HCT116 (cell line): ENCODE data around the gene MRPL45. TPM values are rescaled to one million over a fixed set of nuclear protein-coding genes. Genes with fewer than 3 reads are reported as not detected.
"Not testable (repeated sequence)": the region's sequence is repeated elsewhere in the genome, so short reads cannot be mapped to it uniquely, and the experiment has no call there.

ENCODE experiments used
- ATAC-seq: fragments of 200-7000 bp; cut with Tn5 transposase; 2 replicates; pipeline ENCODE4 v1.9.1; 2020; ENCODE audit warnings: mild to moderate bottlenecking, moderate library complexity
- BruUV-seq: library from RNA; stranded (reverse); fragments of 400-500 nt; replicated peaks from 2 replicates; lab custom pipeline; 2021; lab: Mats Ljungman, UMichigan
- CTCF ChIA-PET: fragments of 300-600 bp; sonication (Branson Sonifier 250); formaldehyde crosslinking; loops from one replicate; lab custom pipeline; 2021; ENCODE audit warnings: antibody characterized with exemption; lab: Charles Lee
- POLR2A ChIA-PET: fragments of 300-600, 350-600 bp; sonication (Branson Sonifier 250); formaldehyde crosslinking; loops from one replicate; lab custom pipeline; 2021; ENCODE audit warnings: antibody characterized with exemption; lab: Charles Lee
- RAD21 ChIA-PET, 2 experiments: fragments of 300-600 bp; sonication (Branson Sonifier 250); formaldehyde crosslinking; loops; one replicate each; lab custom pipeline; 2023; ENCODE audit warnings: low total read pairs in 2 of 2; ENCODE audit not compliant: uncharacterized antibody in 2 of 2, unreplicated experiment in 2 of 2, low non-redundant PET in 1 of 2; lab: Charles Lee
- DNase-seq: peaks from one replicate; pipeline ENCODE4 v3.0.0-alpha.2; 2010; ENCODE audit warnings: low read depth, low spot score
- H2AFZ ChIP-seq: fragments of 200-600 bp; shearing (Covaris generic), sonication (generic); 2 replicates; pipeline ENCODE4 v1.6.1; 2017; ENCODE audit warnings: low read depth, mixed run types, mixed read lengths, antibody characterized with exemption, low read length; ENCODE audit not compliant: poor library complexity, severe bottlenecking
- H3K27ac ChIP-seq: 2 replicates; pipeline ENCODE4 v1.5.1; 2012; ENCODE audit warnings: low read depth, low read length
- H3K27me3 ChIP-seq: fragments of 200-600 bp; sonication (generic); 2 replicates; pipeline ENCODE4 v1.6.1; 2016; ENCODE audit warnings: mixed run types, low read length, mixed read lengths; ENCODE audit not compliant: insufficient read depth
- H3K36me3 ChIP-seq, 2 experiments: fragments of 200-500 bp in 1 of 2; fragments of 200-600 bp in 1 of 2; sonication (Bioruptor generic) in 1 of 2; sonication (generic) in 1 of 2; 2 replicates each; pipeline versions ENCODE4 v1.5.1 to v1.6.1; 2014 to 2016; ENCODE audit warnings: low read length in 2 of 2, inconsistent platforms in 1 of 2, mixed read lengths in 1 of 2, mixed run types in 1 of 2; ENCODE audit not compliant: insufficient read depth in 2 of 2, control insufficient read depth in 1 of 2
- H3K4me1 ChIP-seq, 2 experiments: fragments of 200-600 bp in 1 of 2; sonication (generic) in 1 of 2; 2 replicates each; pipeline versions ENCODE4 v1.5.1 to v1.6.1; 2012 to 2017; ENCODE audit warnings: low read length in 2 of 2, inconsistent platforms in 1 of 2, mild to moderate bottlenecking in 1 of 2, mixed read lengths in 1 of 2, mixed run types in 1 of 2, moderate library complexity in 1 of 2; ENCODE audit not compliant: insufficient read depth in 2 of 2, control insufficient read depth in 1 of 2
- H3K4me2 ChIP-seq: fragments of 200-600 bp; sonication (generic); 2 replicates; pipeline ENCODE4 v1.6.1; 2017; ENCODE audit warnings: mixed run types, low read length, mixed read lengths
- H3K4me3 ChIP-seq, 2 experiments: fragments of 200-600 bp in 1 of 2; sonication (generic) in 1 of 2; replicated peaks in 1 of 2; 2 replicates each; pipeline ENCODE4 v1.5.1; 2011 to 2016; ENCODE audit warnings: low read length in 2 of 2, control low read depth in 1 of 2, low read depth in 1 of 2, mild to moderate bottlenecking in 1 of 2, mixed read lengths in 1 of 2, mixed run types in 1 of 2
- H3K79me2 ChIP-seq: fragments of 200-600 bp; sonication (generic); 2 replicates; pipeline ENCODE4 v1.6.1; 2017; ENCODE audit warnings: mild to moderate bottlenecking, mixed run types, low read length, moderate library complexity, mixed read lengths; ENCODE audit not compliant: insufficient read depth
- H3K9ac ChIP-seq: fragments of 200-600 bp; sonication (generic); 2 replicates; pipeline ENCODE4 v1.6.1; 2016; ENCODE audit warnings: low read length, mixed read lengths
- H3K9me2 ChIP-seq: fragments of 200-600 bp; sonication (generic), shearing (Covaris generic); 2 replicates; pipeline ENCODE4 v1.6.1; 2017; ENCODE audit warnings: mixed run types, mild to moderate bottlenecking, moderate library complexity; ENCODE audit not compliant: insufficient read depth
- H3K9me3 ChIP-seq, 2 experiments: fragments of 200-500 bp in 1 of 2; fragments of 200-600 bp in 1 of 2; sonication (Bioruptor generic) in 1 of 2; sonication (generic) in 1 of 2; 2 replicates each; pipeline ENCODE4 v1.6.1; 2014 to 2017; ENCODE audit warnings: low read length in 2 of 2, mixed read lengths in 2 of 2, inconsistent platforms in 1 of 2, low read depth in 1 of 2, mild to moderate bottlenecking in 1 of 2, mixed run types in 1 of 2, moderate library complexity in 1 of 2; ENCODE audit not compliant: control insufficient read depth in 1 of 2, insufficient read depth in 1 of 2
- H4K20me1 ChIP-seq: fragments of 200-600 bp; sonication (generic), shearing (Covaris generic); 2 replicates; pipeline ENCODE4 v1.6.1; 2017; ENCODE audit warnings: mixed run types, mild to moderate bottlenecking, moderate library complexity; ENCODE audit not compliant: insufficient read depth
- ATF3 ChIP-seq: IDR thresholded peaks from 2 replicates; pipeline ENCODE4 v1.6.1; 2012
- CBX3 ChIP-seq: IDR thresholded peaks from 2 replicates; pipeline ENCODE4 v1.6.1; 2012; ENCODE audit warnings: low read depth
- CEBPB ChIP-seq: IDR thresholded peaks from 2 replicates; pipeline ENCODE4 v1.6.1; 2012; ENCODE audit warnings: low read depth
- CTCF ChIP-seq, 3 experiments: fragments of 200-600 bp in 1 of 3; sonication (generic) in 1 of 3; IDR thresholded peaks in 2 of 3; conservative IDR thresholded peaks in 1 of 3; 2 replicates each; pipeline ENCODE4 v1.5.1; 2012 to 2017; ENCODE audit warnings: low read depth in 2 of 3, low read length in 2 of 3, antibody characterized with exemption in 1 of 3, borderline replicate concordance in 1 of 3, control low read depth in 1 of 3, mild to moderate bottlenecking in 1 of 3, mixed read lengths in 1 of 3, mixed run types in 1 of 3, moderate library complexity in 1 of 3; ENCODE audit not compliant: insufficient read depth in 1 of 3
- EGR1 ChIP-seq: IDR thresholded peaks from 2 replicates; pipeline ENCODE4 v1.6.1; 2012; ENCODE audit warnings: low read depth
- ELF1 ChIP-seq: IDR thresholded peaks from 2 replicates; pipeline ENCODE4 v1.6.1; 2012; ENCODE audit warnings: low read depth, borderline replicate concordance
- EZH2 ChIP-seq: fragments of 200-600 bp; sonication (generic); IDR thresholded peaks from 2 replicates; pipeline ENCODE4 v1.6.1; 2017; ENCODE audit warnings: antibody characterized with exemption, mixed run types
- EZH2phosphoT487 ChIP-seq: fragments of 200-600 bp; IDR thresholded peaks from 2 replicates; pipeline ENCODE4 v1.6.1; 2018; ENCODE audit warnings: antibody characterized with exemption, borderline replicate concordance
- FOSL1 ChIP-seq: IDR thresholded peaks from 2 replicates; pipeline ENCODE4 v1.6.1; 2012; ENCODE audit warnings: low read depth
- MAX ChIP-seq: IDR thresholded peaks from 2 replicates; pipeline ENCODE4 v1.6.1; 2012
- RAD21 ChIP-seq: IDR thresholded peaks from 2 replicates; pipeline ENCODE4 v1.6.1; 2012; ENCODE audit warnings: low read depth, mild to moderate bottlenecking
- SIN3A ChIP-seq: IDR thresholded peaks from 2 replicates; pipeline ENCODE4 v1.6.1; 2012; ENCODE audit warnings: low read depth
- TCF7L2 ChIP-seq: IDR thresholded peaks from 2 replicates; pipeline ENCODE4 v1.7.0; 2011; ENCODE audit warnings: borderline replicate concordance, inconsistent platforms; ENCODE audit not compliant: insufficient read depth, insufficient read length; ENCODE audit errors: extremely low read depth
- ZBTB33 ChIP-seq: IDR thresholded peaks from 2 replicates; pipeline ENCODE4 v1.6.1; 2011; ENCODE audit warnings: mild to moderate bottlenecking, low read length, moderate library complexity; ENCODE audit not compliant: insufficient replicate concordance; ENCODE audit errors: extremely low read depth
- ZNF274 ChIP-seq: fragments of 200-500 bp; sonication (Bioruptor generic); IDR thresholded peaks from 2 replicates; pipeline ENCODE4 v1.6.1; 2014; ENCODE audit warnings: mild to moderate bottlenecking, low read depth, low read length, inconsistent platforms
- intact Hi-C: fragments of 100-400 bp; cut with micrococcal nuclease; formaldehyde crosslinking; loops from 2 replicates; pipeline ENCODE4 v1.10.0; 2022
- total RNA-seq: library from RNA; stranded (reverse); gene quantifications from one replicate; pipeline ENCODE4 v1.2.1, GENCODE V29; 2021; ENCODE audit not compliant: unreplicated experiment

MRPL45 gene
- total RNA-seq, 1 experiment from 2014 or later, result 76.1 TPM

- RAD21 ChIA-PET, H3K9me2 ChIP-seq, H3K79me2 ChIP-seq, H3K9ac ChIP-seq, H2AFZ ChIP-seq, H3K4me3 ChIP-seq, intact Hi-C loops, H3K9me3 ChIP-seq, H3K36me3 ChIP-seq, POLR2A ChIA-PET, H3K4me1 ChIP-seq, ATAC-seq, H4K20me1 ChIP-seq, H3K27me3 ChIP-seq, H3K4me2 ChIP-seq, DNase-seq: not testable (repeated sequence)
- BruUV-seq, result TSS peak; percentile 88
- CTCF ChIA-PET, result interaction anchor here (1.3 kb wide), 1 partner anchor 26 kb away, joined by 6 read pairs; no protein-coding TSS in a partner anchor
- peak overlapping the region; percentile 68; the same call in 1 of the 2 replicates for H3K27ac ChIP-seq
Observed at GRCh38 chr17:38295602-38296365, 1.2 kb upstream of the MRPL45 start.

DNA sequence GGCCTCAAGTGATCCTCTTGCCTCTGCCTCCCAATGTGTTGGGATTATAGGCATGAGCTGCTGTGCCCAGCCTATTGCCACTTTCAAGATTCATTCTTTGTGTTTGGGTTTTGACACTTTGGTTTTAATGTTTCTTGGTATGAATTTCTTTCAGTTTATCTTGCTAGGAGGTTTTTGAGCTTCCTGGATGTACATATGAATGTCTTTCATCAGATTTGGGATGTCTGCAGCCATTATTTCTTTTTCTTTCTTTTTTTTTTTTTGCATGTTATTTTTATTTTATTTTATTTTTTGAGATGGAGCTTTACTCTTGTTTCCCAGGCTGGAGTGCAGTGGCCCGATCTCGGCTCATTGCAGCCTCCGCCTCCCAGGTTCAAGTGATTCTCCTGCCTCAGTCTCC, 18.5 kb downstream of the MRPL45 start:
- Histone ChIP-seq H3K27me3 (no peaks in the 10 kb centered on the region), H3K27ac (no peak overlapping the region), H3K79me2 (no peaks in the 10 kb centered on the region), H3K4me3 (no peak overlapping the region), H2AFZ (no peak overlapping the region), H4K20me1 (no peaks in the 10 kb centered on the region), H3K9ac (no peak overlapping the region), H3K9me3 (no peaks in the 10 kb centered on the region), H3K9me2 (no peaks in the 10 kb centered on the region), H3K4me1 (0 out of 4 replicates have a peak, but pooled peaks cover 0 to 2% of the 10 kb centered on the region in 2 experiments), H3K4me2 (no peak overlapping the region), H3K36me3 (peaks cover 4 to 14% of the 10 kb centered on the region in 2 experiments; a peak in 3 of 4 replicates)
- intact Hi-C loops, result no loop called here
- ChIA-PET RAD21 (no interaction called here), CTCF (interaction anchor here (0.9 kb wide), 1 partner anchor 10 kb away, joined by 4 read pairs; no protein-coding TSS in a partner anchor), POLR2A (no interaction called here)
- DNase-seq, result no peak
- ATAC-seq, result no peak
- no TSS peak for BruUV-seq
- TF ChIP-seq TCF7L2 (no peak), CTCF (IDR thresholded peaks at IDR 0.05 in 2 of 3, conservative IDR thresholded peaks at IDR 0.05 in 1 of 3; ENCODE audit: borderline replicate concordance in 1 of 3, insufficient read depth in 1 of 3, low read depth in 2 of 3, low read length in 2 of 3) (no peak), EZH2 (no peak), MAX (no peak), ATF3 (no peak), RAD21 (no peak), CBX3 (no peak), CEBPB (no peak), EZH2phosphoT487 (no peak), ZBTB33 (no peak), ELF1 (no peak), FOSL1 (no peak), EGR1 (no peak), ZNF274 (no peak), SIN3A (no peak)
